ENCODE data around the gene LEP.

Gene LEP

GRCh38 chr7:128244861-128245260 is 3.8 kb downstream of the LEP start:
- no peak for DNase-seq (ENCODE audit: low spot score)

GRCh38 chr7:128247108-128247507 is 6.0 kb downstream of the LEP start:
- DNase-seq (ENCODE audit: low spot score) = no peak

GRCh38 chr7:128247640-128248194 is 6.6 kb downstream of the LEP start:
- DNase-seq (ENCODE audit: low spot score) = peak; percentile 68

- DNase-seq (ENCODE audit: low spot score) = no peak
Measured at GRCh38 chr7:128251337-128251736, 10.3 kb downstream of the LEP start.

GRCh38 chr7:128253701-128254100 is 12.6 kb downstream of the LEP start:
- no peak for DNase-seq (ENCODE audit: low spot score)

GRCh38 chr7:128254470-128254869 is 13.4 kb downstream of the LEP start:
- DNase-seq (ENCODE audit: low spot score) = no peak

GRCh38 chr7:128255271-128255670 is 14.2 kb downstream of the LEP start:
- DNase-seq (ENCODE audit: low spot score) = no peak

GRCh38 chr7:128257458-128257857 is 16.4 kb downstream of the LEP start:
- no peak for DNase-seq (ENCODE audit: low spot score)

GRCh38 chr7:128259131-128260061 is 18.3 kb downstream of the LEP start:
- peak; percentile 13 for DNase-seq (ENCODE audit: low spot score)

GRCh38 chr7:128260069-128260795 is 19.2 kb downstream of the LEP start:
- no peak for DNase-seq (ENCODE audit: low spot score)

GRCh38 chr7:128262273-128263028 is 21.4 kb downstream of the LEP start:
- DNase-seq (ENCODE audit: low spot score) = no peak

- no peak for DNase-seq (ENCODE audit: low spot score)
Measured at GRCh38 chr7:128263420-128263819, 22.3 kb downstream of the LEP start.

GRCh38 chr7:128264477-128264876 is 23.4 kb downstream of the LEP start:
- DNase-seq (ENCODE audit: low spot score) = peak; percentile 59

GRCh38 chr7:128265156-128265905 is 24.3 kb downstream of the LEP start:
- no peak for DNase-seq (ENCODE audit: low spot score)

- DNase-seq (ENCODE audit: low spot score) = no peak
Measured at GRCh38 chr7:128265906-128266300, 24.8 kb downstream of the LEP start.

- DNase-seq (ENCODE audit: low spot score) = no peak
Measured at GRCh38 chr7:128266529-128266882, 25.4 kb downstream of the LEP start.

- DNase-seq (ENCODE audit: low spot score) = peak; percentile 67
Measured at GRCh38 chr7:128266883-128267594, 26.0 kb downstream of the LEP start.

- DNase-seq (ENCODE audit: low spot score) = no peak
Measured at GRCh38 chr7:128267595-128267924, 26.5 kb downstream of the LEP start.

- no peak for DNase-seq (ENCODE audit: low spot score)
Measured at GRCh38 chr7:128268233-128268632, 27.2 kb downstream of the LEP start.

GRCh38 chr7:128270826-128271272 is 29.8 kb downstream of the LEP start:
- DNase-seq (ENCODE audit: low spot score) = no peak

GRCh38 chr7:128271471-128271941 is 30.4 kb downstream of the LEP start:
- no peak for DNase-seq (ENCODE audit: low spot score)

Data from kidney tubule cell (primary cell).